HepG2 (cell line): ENCODE measurements around the gene MED12L. TPM values are rescaled to one million over a fixed set of nuclear protein-coding genes. Genes with fewer than 3 reads are reported as not detected.
A peak's percentile ranks its signal among the peaks of the same experiment; 100 is the strongest.

Experiments
- ATAC-seq: fragments of 200-7000 bp; cut with Tn5 transposase; 3 replicates; pipeline ENCODE4 v1.9.1; 2020; ENCODE audit warnings: mild to moderate bottlenecking, moderate library complexity
- BruUV-seq: library from RNA; stranded (reverse); fragments of 400-500 nt; replicated peaks from 2 replicates; lab custom pipeline; 2021; lab: Mats Ljungman, UMichigan
- CTCF ChIA-PET: fragments of 300-600 bp; formaldehyde crosslinking; extraction: SDS; loops from one replicate; lab custom pipeline; 2021; ENCODE audit warnings: low total read pairs, inconsistent platforms, low intra/inter-chr PET ratio; lab: Yijun Ruan, JAX
- POLR2A ChIA-PET: fragments of 350-600 bp; sonication (Branson Sonifier 250); formaldehyde crosslinking; loops from one replicate; lab custom pipeline; 2020; ENCODE audit warnings: antibody characterized with exemption, inconsistent platforms; lab: Yijun Ruan, JAX
- DNase-seq: peaks from one replicate; pipeline ENCODE4 v3.0.0-alpha.2; 2015; ENCODE audit warnings: low spot score
- FAIRE-seq: peaks from 3 replicates; lab custom pipeline; 2011; peaks lifted over from hg19 to GRCh38; lab: Jason Lieb, UNC
- H2AFZ ChIP-seq: one replicate; pipeline ENCODE4 v1.6.1; 2011; ENCODE audit warnings: low read length, inconsistent platforms
- H3K27ac ChIP-seq: fragments of 300-600 bp; 3 replicates; pipeline ENCODE4 v1.8.0; 2011; ENCODE audit warnings: mixed run types, mild to moderate bottlenecking, mixed read lengths, low read length, inconsistent platforms; ENCODE audit not compliant: insufficient read depth; ENCODE audit errors: extremely low read length
- H3K27me3 ChIP-seq, 2 experiments: fragments of 200-600 bp in 1 of 2; 2 replicates in 1 of 2; 3 replicates in 1 of 2; pipeline versions ENCODE4 v1.6.0 to v1.8.0; 2011; ENCODE audit warnings: low read length in 2 of 2, mild to moderate bottlenecking in 2 of 2, moderate library complexity in 2 of 2, inconsistent platforms in 1 of 2; ENCODE audit not compliant: insufficient read depth in 2 of 2, control insufficient read depth in 1 of 2
- H3K36me3 ChIP-seq, 2 experiments: fragments of 200-600 bp in 1 of 2; replicated peaks in 1 of 2; 2 replicates in 1 of 2; 3 replicates in 1 of 2; pipeline versions ENCODE4 v1.5.1 to v1.8.0; 2011; ENCODE audit warnings: low read length in 2 of 2, inconsistent platforms in 1 of 2; ENCODE audit not compliant: insufficient read depth in 2 of 2, control insufficient read depth in 1 of 2
- H3K4me1 ChIP-seq: 2 replicates; pipeline ENCODE4 v1.5.1; 2012; ENCODE audit warnings: low read length, inconsistent platforms; ENCODE audit not compliant: insufficient read depth
- H3K4me2 ChIP-seq: 2 replicates; pipeline ENCODE4 v1.6.0; 2011; ENCODE audit warnings: low read depth, low read length, inconsistent platforms
- H3K4me3 ChIP-seq, 3 experiments: fragments of 200-600 bp in 1 of 3; sonication (generic), shearing (Covaris generic) in 1 of 3; replicated peaks in 1 of 3; 2 replicates each; pipeline ENCODE4 v1.5.1; 2011 to 2016; ENCODE audit warnings: low read length in 3 of 3, inconsistent platforms in 2 of 3, low read depth in 2 of 3, mild to moderate bottlenecking in 2 of 3, control low read depth in 1 of 3, mixed read lengths in 1 of 3; ENCODE audit not compliant: insufficient read depth in 1 of 3
- H3K79me2 ChIP-seq: one replicate; pipeline ENCODE4 v1.6.1; 2011; ENCODE audit warnings: low read length, inconsistent platforms; ENCODE audit not compliant: insufficient read depth
- H3K9ac ChIP-seq: 2 replicates; pipeline ENCODE4 v1.6.0; 2011; ENCODE audit warnings: mild to moderate bottlenecking, low read depth, low read length, inconsistent platforms; ENCODE audit not compliant: insufficient read depth
- H3K9me3 ChIP-seq: 2 replicates; pipeline ENCODE4 v1.5.1; 2012; ENCODE audit warnings: mild to moderate bottlenecking, low read length
- H4K20me1 ChIP-seq: 2 replicates; pipeline ENCODE4 v1.6.0; 2011; ENCODE audit warnings: inconsistent platforms, mild to moderate bottlenecking, low read length, moderate library complexity; ENCODE audit not compliant: insufficient read depth
- GATAD2A ChIP-seq: IDR thresholded peaks from 2 replicates; pipeline ENCODE4 v1.6.1; 2016
- LCORL ChIP-seq, 2 experiments: fragments of 450-650 bp in 1 of 2; sonication (generic) in 1 of 2; formaldehyde crosslinking in 1 of 2; IDR thresholded peaks; 2 replicates each; pipeline versions ENCODE4 v1.5.0 to v1.6.1; 2017 to 2020; ENCODE audit warnings: antibody characterized with exemption in 1 of 2, missing genetic modification reagents in 1 of 2
- MAFG ChIP-seq: sonication (generic); formaldehyde crosslinking; IDR thresholded peaks from 2 replicates; pipeline ENCODE4 v1.5.1; 2020; ENCODE audit warnings: mild to moderate bottlenecking, missing genetic modification reagents
- MED8 ChIP-seq: sonication (generic); formaldehyde crosslinking; IDR thresholded peaks from 2 replicates; pipeline ENCODE4 v1.8.1; 2023; ENCODE audit warnings: mild to moderate bottlenecking, missing genetic modification reagents; ENCODE audit not compliant: insufficient replicate concordance
- ZFX ChIP-seq: sonication (generic); formaldehyde crosslinking; IDR thresholded peaks from 2 replicates; pipeline ENCODE4 v1.4.0; 2020; ENCODE audit warnings: mild to moderate bottlenecking, low read depth, missing genetic modification reagents, moderate library complexity
- ZNF850 ChIP-seq: sonication (generic); formaldehyde crosslinking; conservative IDR thresholded peaks from 2 replicates; pipeline ENCODE4 v1.9.0; 2021; ENCODE audit warnings: mild to moderate bottlenecking, missing genetic modification reagents
- WGBS: methylation state at CpG from one replicate; pipeline ENCODE4 v1.1.6; 2017; ENCODE audit warnings: low lambda C conversion rate; 5-methylcytosine and 5-hydroxymethylcytosine counted together
- in situ Hi-C: cut with HindIII; loops from 2 replicates; pipeline ENCODE4 v1.10.0; 2017; ENCODE audit warnings: low pct_unique_long_range_greater_than_20kb; ENCODE audit not compliant: extremely low pct_ligation_motif_present
- intact Hi-C: fragments of 100-400 bp; cut with micrococcal nuclease; formaldehyde crosslinking; loops from one replicate; pipeline ENCODE4 v1.10.0; 2022; ENCODE audit not compliant: unreplicated experiment
- polyA plus RNA-seq, 8 experiments: library from polyadenylated mRNA; depleted of rRNA in 3 of 8; stranded (reverse) in 7 of 8; unstranded in 1 of 8; fragments of >200 nt; fragmentation: Illumina TruSeq in 4 of 8; extraction: Trizol in 4 of 8; gene quantifications; 2 replicates each; pipeline versions ENCODE4 v1.2.1 to v1.2.3, GENCODE V29; 2011 to 2016; ENCODE audit warnings: low read depth in 4 of 8, missing spikeins in 1 of 8, mixed read lengths in 1 of 8; ENCODE audit not compliant: insufficient read depth in 1 of 8
- total RNA-seq, 5 experiments: library from RNA; depleted of rRNA; stranded (reverse); fragments of >200 nt; fragmentation: Illumina TruSeq; extraction: Trizol; gene quantifications; 2 replicates each; pipeline ENCODE4 v1.2.3, GENCODE V29; 2016; ENCODE audit warnings: low read depth in 1 of 5
- TF ChIP-seq, protein P1 (sequence below): sonication (generic); formaldehyde crosslinking; conservative IDR thresholded peaks from 2 replicates; pipeline ENCODE4 v1.8.0; 2022; ENCODE audit warnings: low read depth, missing genetic modification reagents

Gene MED12L
- total and polyA plus RNA-seq, 2 of the 13 experiments (the other 11 are each of a cell fraction or from before 2014, with no cell fraction given) = 0.07 to 0.64 TPM

DNA sequence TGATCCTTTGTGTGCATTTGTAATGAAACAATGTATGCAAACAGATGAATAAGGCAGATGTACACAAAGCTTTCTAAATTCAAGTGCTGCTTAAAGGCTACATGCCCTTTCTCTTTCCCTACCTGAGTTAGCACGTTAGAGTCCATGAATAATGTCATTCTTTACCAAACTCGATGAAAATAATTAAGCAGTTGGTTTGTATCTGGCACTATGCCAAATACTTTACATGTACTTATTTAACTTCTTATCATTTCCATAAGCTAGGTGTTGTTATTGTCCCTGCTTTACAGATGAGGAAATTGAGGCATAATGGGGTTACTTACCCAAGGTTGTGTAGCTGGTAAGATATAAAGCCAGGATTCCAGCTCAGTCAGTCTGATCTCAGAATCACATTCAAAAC is 115.1 kb downstream of the MED12L start:
- Histone ChIP-seq H3K4me2 (no peak overlapping the region), H3K4me3 (no peak overlapping the region), H3K9ac (no peak overlapping the region), H3K36me3 (no peaks in the 10 kb centered on the region), H3K27ac (peak overlapping the region; percentile 89), H4K20me1 (no peaks in the 10 kb centered on the region), H3K27me3 (no peaks in the 10 kb centered on the region), H2AFZ (no peak overlapping the region), H3K9me3 (no peaks in the 10 kb centered on the region), H3K4me1 (peaks cover 73% of the 10 kb centered on the region), H3K79me2 (no peaks in the 10 kb centered on the region)
- intact Hi-C loops = no loop called here
- in situ Hi-C loops = loop anchor here (25.0 kb wide), 1 partner anchor 587 kb away; no protein-coding TSS in a partner anchor
- no peak for TF ChIP-seq ZNF850 (CRISPR knock-in tag)
- peak; percentile 96 for TF ChIP-seq LCORL (IDR thresholded peaks at IDR 0.05)
- TF ChIP-seq LCORL (CRISPR knock-in tag; IDR thresholded peaks at IDR 0.05) = no peak
- TF ChIP-seq, protein P1, sequence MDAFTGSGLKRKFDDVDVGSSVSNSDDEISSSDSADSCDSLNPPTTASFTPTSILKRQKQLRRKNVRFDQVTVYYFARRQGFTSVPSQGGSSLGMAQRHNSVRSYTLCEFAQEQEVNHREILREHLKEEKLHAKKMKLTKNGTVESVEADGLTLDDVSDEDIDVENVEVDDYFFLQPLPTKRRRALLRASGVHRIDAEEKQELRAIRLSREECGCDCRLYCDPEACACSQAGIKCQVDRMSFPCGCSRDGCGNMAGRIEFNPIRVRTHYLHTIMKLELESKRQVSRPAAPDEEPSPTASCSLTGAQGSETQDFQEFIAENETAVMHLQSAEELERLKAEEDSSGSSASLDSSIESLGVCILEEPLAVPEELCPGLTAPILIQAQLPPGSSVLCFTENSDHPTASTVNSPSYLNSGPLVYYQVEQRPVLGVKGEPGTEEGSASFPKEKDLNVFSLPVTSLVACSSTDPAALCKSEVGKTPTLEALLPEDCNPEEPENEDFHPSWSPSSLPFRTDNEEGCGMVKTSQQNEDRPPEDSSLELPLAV (CRISPR knock-in tag) = no peak
- no peak for TF ChIP-seq ZFX
- no peak for TF ChIP-seq GATAD2A
- no peak for FAIRE-seq
- POLR2A ChIA-PET = interaction anchor here (0.9 to 2.5 kb wide), 4 partner anchors 10 to 25 kb away, joined by 3 to 13 read pairs (median 8); no protein-coding TSS in a partner anchor
- no peak for DNase-seq
- no peak for ATAC-seq
- CTCF ChIA-PET = no interaction called here
- BruUV-seq = no TSS peak
- WGBS = 82% methylated on average over 2 of the region's 2 CpGs

DNA sequence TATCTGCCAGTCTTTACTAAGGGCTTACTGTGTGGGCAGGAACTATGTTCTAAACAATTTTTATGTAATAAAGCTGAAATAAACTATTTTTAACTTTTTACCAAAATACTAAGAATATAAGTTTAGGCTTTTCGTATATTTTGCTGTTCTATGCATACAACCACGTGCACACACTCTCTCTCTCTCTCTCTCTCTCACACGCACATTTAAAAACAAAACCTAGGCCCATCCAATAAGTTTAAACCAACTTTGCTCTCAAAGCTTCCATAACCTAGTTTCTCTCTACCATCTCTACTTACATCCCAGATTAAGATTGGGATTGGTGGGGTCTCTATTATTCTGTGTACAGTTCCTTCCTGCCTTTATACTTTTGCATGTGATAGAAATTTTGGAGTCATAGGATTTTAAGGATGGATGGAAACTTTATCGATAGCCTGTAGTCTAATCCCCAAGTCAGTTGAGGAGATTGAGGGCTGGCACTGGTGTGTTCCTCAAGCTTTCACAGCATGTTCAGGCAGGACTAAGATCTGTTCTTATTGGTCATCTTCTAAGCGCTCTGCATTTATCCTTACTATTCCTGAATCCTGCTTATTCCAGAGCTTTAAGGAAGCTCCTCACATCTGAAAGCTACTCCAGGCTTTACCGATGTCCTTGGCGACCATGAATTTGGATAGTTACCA is 115.7 kb downstream of the MED12L start:
- WGBS = 99% methylated on average over 7 of the region's 7 CpGs
- Histone ChIP-seq H3K79me2 (no peaks in the 10 kb centered on the region), H3K4me3 (no peak overlapping the region), H3K4me2 (no peak overlapping the region), H3K9ac (no peak overlapping the region), H4K20me1 (no peaks in the 10 kb centered on the region), H3K27me3 (no peaks in the 10 kb centered on the region), H3K4me1 (peaks cover 66% of the 10 kb centered on the region), H3K9me3 (no peaks in the 10 kb centered on the region), H3K36me3 (no peaks in the 10 kb centered on the region), H2AFZ (no peak overlapping the region), H3K27ac (no peak overlapping the region)
- ChIA-PET POLR2A (interaction anchor here (2.0 to 2.5 kb wide), 2 partner anchors 10 to 23 kb away, joined by 12 to 13 read pairs; no protein-coding TSS in a partner anchor), CTCF (no interaction called here)
- in situ Hi-C loops = loop anchor here (25.0 kb wide), 1 partner anchor 586 kb away; no protein-coding TSS in a partner anchor
- FAIRE-seq (no peak), DNase-seq (no peak), ATAC-seq (no peak)
- no TSS peak for BruUV-seq
- TF ChIP-seq MED8 (CRISPR knock-in tag) = peak; percentile 25
- TF ChIP-seq MAFG (CRISPR knock-in tag) = no peak
- intact Hi-C loops = no loop called here
